GM21825 (cell line): ENCODE data around the gene GLYATL1.

Source experiments
- ATAC-seq: cut with Tn5 transposase; IDR thresholded peaks from one replicate; pipeline ENCODE4 v1.9.1; 2021; ENCODE audit warnings: mild to moderate bottlenecking, moderate library complexity; ENCODE audit not compliant: unreplicated experiment

The GLYATL1 gene

GRCh38 chr11:58926251-58926650, 13.0 kb upstream of the GLYATL1 start:
- ATAC-seq, result no peak

- ATAC-seq, result no peak
Observed at GRCh38 chr11:58926695-58927094, 12.6 kb upstream of the GLYATL1 start.

DNA sequence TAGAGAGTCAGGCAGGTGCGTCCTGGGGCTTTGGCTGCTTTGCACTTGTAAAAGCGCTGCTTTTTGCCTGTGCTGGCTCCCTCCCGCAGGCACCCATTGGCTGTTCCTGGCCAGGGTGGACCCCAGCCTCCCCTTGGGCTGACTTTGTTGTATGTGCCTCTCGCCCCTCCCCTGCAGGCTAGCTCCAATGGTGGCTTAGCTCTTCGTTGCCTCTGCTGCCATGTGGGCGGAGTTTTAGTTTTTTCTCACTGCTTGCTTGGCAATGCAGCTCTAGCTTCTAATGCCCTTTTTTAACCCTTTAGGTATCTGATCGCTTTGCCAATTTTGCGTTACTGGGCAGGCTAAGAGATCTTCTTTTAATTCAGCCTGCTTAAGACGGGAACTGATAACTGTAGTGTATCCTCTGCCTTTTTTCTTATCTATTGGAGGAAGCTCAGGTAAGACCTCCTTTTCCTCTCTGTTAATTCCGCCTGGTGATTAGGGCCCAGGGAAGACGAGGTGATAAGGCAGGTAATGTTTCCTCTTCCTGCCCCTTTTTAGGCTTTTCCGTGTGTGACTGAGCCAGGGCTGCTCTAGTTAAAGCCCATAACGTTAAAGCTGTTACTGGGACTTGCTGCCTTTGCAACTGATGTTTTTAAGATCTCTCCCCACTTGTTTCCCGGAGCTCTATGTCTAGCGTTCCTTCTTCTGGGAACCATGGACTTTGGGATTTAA, 11.7 kb upstream of the GLYATL1 start:
- ATAC-seq, result no peak

DNA sequence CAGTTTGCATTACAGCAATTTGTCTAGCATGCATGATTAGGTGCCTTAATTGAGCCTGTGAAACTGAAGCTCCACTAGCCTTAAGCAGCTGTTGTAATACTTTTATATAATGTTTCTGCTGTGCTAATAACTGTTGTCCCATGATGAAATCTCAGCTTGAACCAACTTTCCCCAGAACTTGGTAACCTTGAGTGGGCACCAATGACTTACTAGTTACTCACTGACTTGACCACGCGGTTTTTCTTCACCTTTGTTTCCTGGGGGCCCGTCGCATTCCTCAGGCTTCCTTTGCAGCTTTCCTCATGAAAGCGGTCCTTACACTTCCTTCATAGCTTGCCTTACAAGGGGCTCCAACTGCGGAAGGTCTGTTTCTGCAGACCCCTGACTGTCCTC, 11.2 kb upstream of the GLYATL1 start:
- ATAC-seq, result no peak

DNA sequence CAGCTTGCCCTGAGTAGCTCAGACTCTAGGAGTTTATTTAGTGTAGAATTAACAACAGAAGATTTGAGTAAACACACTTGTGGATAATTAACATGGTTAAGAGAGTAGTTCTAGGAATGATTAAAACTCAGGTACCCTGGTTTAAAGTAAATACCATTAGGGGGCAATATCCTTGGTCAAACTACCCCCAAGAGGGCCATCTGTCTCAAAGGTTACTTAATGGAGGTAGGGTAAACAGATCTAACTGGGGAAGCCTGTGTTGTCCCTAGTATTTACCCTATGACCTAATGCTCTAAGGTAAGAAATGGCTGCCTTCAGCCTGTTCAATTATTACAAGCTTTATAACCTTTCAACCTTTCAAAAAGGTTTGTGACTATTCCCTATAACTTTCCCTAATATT, 10.6 kb upstream of the GLYATL1 start:
- ATAC-seq, result no peak

- ATAC-seq, result no peak
Observed at GRCh38 chr11:58930926-58931325, 8.4 kb upstream of the GLYATL1 start.

DNA sequence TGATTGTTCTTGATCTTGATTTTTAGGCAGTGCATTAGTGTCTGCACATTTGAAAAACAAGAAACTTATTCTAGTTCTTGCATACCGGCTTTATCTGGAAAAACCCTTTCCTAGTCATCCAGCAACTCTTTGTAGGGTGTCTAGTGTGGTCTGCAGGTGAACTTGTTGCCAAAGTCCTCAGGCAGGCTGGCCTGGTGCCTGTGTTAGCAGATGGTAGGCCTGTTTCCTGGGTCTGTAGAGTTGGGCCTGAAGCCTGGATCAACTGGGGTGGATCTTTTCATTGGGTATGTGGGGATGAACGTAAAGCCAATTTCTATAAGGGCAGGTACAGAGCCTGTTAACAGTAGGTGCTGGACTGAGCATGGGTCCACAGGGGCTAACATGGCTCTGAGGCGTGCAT, 5.6 kb upstream of the GLYATL1 start:
- no peak for ATAC-seq

DNA sequence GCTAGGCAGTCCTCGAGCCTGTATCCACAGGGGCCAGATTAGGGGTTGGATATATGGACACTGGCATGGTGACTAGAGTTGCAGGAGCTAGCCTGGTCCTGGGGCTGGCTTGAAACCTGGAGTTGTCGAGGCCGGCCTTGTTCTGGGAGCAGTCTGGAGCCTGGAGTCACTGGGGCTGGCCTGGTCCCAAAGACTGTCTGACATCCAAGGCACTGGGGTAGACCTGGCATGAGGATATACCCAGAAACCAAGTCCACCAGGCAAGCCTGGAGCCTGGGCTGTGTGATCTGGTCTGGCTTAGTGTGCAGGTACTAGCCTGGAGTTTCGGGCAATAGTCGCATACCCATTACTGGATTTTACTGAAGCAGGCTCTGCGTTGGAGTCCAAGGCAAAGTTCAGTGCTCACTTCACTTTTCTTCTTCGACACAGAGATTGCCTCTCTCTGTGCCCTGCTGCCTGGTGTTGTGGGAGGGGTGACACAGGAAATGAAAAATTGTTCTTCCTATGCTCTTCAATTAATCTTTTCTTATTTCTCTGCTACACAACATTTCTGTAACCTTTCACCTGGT, 4.3 kb upstream of the GLYATL1 start:
- ATAC-seq, result no peak

DNA sequence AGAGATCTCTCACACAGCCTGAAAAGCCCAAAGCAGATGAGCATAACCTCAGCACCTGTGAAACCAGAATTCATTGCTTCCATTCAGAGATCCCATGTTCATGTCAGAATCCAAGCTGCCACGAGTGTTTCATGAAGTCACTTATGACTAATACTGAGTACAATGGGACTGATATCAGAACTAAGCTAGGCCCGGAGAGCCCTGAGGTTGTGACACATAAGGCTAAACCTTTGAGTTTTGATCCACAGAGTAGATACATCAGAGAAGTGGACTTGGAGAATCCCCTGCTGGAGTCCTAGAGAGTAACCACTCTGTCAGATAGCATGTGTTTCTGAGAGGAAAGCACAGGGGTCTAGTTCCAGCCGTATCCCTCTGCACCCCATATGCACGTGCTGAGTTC, 890 bp upstream of the GLYATL1 start:
- no peak for ATAC-seq

- ATAC-seq, result no peak
Observed at GRCh38 chr11:58940028-58940427, 740 bp downstream of the GLYATL1 start.

DNA sequence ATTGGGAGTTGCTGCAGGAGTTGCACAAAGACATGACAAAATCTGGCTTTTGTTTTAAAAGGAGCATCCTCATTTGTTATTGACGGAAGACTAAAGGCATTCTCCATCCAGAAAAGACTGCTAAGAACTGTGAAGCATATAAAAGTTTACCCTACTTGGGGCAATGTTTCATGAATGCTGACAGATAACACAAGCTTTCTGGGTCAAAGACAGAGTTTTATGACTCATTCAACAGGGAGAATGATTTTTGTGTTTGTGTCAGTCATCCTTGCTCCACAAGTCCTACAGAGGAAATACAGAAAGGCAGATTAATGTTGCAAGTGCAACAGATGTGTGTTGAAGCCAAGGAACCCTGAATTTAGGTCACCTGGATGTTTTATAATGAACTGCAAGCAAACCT, 2.5 kb downstream of the GLYATL1 start:
- no peak for ATAC-seq

GRCh38 chr11:58945663-58946062, 6.4 kb downstream of the GLYATL1 start:
- ATAC-seq, result no peak

DNA sequence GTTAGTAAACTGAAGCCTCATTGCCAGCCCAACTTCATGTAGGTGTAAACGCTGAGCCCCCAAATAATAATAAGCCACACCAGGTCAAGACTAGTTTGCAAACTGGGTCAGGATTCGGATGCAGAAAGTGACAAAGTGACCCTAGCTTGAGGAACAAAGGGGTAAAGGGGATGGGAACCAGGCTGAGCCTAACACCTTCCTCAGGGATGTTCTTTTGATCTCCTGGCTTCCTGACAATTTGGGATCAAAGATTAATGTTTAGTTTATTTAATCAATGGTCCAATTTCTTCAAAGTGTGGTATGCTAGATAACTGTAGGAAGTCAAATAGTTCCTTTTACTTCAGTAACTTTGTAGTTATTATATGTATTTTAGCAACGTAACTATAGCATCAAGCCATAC, 9.9 kb downstream of the GLYATL1 start:
- no peak for ATAC-seq

GRCh38 chr11:58957922-58958321, 18.6 kb downstream of the GLYATL1 start:
- ATAC-seq, result no peak

DNA sequence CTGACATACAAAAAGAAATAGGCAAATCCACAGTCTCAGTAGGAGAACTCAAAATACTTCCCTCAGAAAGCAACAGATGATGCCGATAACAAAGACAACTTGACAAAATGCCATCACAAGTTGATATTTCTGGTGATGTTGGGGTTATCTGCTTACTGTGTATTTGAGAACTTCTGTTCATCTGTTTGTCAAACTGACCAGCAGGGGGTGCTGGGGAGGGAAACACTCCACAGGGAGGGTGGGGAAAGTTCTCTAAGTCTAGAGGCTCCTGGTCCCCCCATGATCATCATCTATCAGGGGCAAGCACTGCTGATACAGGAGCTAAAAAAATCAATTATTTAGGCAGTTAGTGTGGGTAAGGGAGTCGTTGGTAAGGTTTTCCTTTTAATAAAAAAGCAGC, 19.2 kb downstream of the GLYATL1 start:
- ATAC-seq, result no peak

GRCh38 chr11:58963551-58964104, 24.3 kb downstream of the GLYATL1 start:
- ATAC-seq, result no peak

DNA sequence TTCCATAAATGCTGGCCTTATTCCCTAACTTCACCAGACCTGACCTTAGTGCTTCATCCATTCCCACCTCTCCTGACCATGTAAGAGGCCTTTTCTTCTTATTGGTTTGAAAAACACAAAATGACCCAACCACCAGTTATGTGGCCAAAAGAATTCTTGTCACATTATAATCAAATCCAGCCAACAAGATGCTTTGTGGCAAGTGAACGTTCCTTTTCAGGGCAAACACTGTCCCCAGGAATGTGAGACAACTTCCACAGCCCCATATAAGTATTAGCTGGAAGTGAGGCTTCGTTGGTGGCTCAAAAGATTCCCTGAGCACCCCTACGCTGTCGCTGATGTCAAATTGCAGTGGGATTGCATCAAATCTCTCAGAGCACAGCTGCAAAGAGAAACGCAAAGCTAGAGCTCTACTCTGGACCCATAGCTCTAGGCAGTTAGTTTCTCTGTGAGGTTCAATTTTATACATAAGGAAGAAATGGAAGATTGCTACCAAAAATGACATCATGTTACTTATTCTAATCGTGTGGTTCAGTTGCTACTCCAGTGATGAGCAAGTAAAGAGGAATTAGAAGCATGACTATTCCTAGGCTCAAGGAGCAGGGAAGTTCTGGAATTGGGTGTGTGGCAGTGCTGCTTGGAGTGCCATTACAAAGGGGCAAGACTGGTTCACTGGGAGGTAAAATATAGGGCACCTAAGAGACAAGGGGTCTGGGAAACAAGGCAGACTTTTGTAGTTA, 26.1 kb downstream of the GLYATL1 start:
- ATAC-seq, result no peak

DNA sequence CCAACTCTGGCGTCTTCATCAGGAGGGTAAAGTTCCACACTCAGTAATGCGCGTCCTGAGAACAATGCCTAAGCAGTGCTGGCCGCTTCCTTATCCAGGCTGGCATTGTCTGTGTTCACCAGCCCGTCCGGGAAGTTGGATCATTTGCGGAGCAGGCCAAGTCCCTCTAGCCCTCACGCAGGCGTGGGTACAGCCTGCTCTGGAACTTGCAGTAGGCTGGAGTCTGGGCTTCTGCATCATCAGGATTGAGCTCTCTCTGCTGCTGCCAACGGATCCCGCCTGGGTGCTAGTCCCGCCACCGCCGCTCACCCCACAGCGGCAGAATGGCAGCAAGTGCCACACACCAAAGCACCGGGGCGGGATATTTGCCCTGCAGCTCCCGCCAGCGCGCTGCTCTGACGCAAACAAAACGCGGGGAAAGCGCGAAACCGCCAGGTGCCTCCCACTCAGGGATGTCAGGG, 29.0 kb downstream of the GLYATL1 start:
- ATAC-seq, result no peak

DNA sequence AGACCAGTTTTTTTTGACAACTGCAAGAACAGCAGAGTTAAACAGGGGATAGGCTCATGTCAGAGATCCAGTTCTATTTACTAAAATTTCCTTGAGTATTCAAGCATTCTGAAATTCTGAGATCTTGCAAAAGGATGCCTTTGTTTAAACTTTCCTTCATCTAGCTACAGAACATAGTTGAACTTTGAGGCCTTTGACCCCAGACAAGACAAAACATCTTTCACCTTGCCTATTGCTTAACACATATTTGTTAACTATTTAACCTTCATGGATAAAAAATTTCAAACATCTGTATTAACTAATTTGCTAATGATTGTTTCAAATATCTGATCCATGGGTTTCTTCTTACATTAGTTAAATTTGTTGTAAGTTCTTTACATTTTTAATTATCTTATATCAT, 38.2 kb downstream of the GLYATL1 start:
- no peak for ATAC-seq

DNA sequence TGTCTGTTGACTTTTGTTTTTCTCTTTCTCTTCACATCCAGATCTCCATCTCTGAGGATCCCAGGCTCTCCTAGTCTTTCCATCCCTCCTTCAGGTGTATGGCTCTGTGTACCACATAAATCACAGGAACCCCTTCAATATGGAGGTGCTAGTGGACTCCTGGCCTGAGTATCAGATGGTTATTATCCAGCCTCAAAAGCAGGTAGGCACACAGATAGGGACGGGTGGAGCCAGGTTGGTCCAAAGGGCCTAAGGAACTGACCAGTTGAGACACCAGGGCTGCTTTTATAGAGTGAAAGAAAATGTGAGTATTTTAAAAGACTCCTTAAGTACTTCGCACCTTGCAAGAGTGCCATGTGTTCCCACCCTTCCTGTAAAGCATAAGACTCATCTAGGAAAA, 39.9 kb downstream of the GLYATL1 start:
- no peak for ATAC-seq

DNA sequence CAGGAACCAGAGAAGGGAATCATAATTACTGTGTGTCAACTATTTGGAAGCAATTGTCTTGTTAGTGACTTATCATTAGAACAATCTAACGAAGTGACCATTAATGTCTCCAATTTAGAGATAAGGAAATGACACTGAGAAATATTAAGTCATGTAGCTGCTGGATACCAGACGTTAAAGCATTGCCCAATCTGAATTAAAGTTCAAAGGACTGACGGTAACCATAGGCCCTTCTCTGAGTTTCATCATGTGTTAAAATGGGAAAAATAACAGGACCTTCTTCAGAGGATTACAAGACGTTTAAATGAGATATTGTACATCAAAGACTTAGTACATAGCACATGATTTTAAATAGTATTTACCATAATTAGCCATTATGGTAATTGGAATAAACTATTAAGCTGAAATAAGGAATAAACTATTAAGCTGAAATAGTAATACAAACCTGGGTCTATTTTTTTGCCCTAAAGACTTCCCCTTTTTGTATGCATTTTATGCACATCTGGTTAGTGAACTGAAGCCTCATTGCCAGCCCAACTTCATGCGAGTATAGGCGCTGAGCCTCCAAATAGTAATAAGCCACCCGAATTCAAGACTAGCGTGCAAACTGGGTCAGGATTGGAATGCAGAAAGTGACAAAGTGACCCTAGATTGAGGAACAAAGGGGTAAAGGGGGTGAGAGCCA, 41.0 kb downstream of the GLYATL1 start:
- ATAC-seq, result no peak
